ENCODE data around the gene CST11. TPM values are rescaled to one million over a fixed set of nuclear protein-coding genes. Genes with fewer than 3 reads are reported as not detected.
"Not testable (repeated sequence)": the region's sequence is repeated elsewhere in the genome, so short reads cannot be mapped to it uniquely, and the experiment has no call there.

Gene CST11
- total RNA-seq, 4 donors from 2014 or later = not detected

- ATAC-seq = no peak
- no peaks in the 10 kb centered on the region for H3K36me3 ChIP-seq
- peaks cover 5% of the 10 kb centered on the region for H3K27me3 ChIP-seq
- no peaks in the 10 kb centered on the region for H3K4me1 ChIP-seq
- TF ChIP-seq POLR2AphosphoS5 (IDR thresholded peaks at IDR 0.05) (no peak), POLR2A (IDR thresholded peaks at IDR 0.05) (no peak), CTCF (IDR thresholded peaks at IDR 0.05) (no peak), EP300 (IDR thresholded peaks at IDR 0.05) (no peak)
- H3K4me3 ChIP-seq = no peak overlapping the region
- 56 to 60% methylated on average over 1 to 2 of the region's 4 CpGs for WGBS, 2 donors (ENCODE audit: low coverage in 1 of 2)
- H3K27ac ChIP-seq = no peak overlapping the region
- H3K9me3 ChIP-seq = no peaks in the 10 kb centered on the region
These were observed 26.4 kb upstream of the CST11 start for GRCh38 chr20:23479043-23479442.

GRCh38 chr20:23477223-23477622 lies 24.5 kb upstream of the CST11 start:
- WGBS, 2 donors (ENCODE audit: low coverage in 1 of 2) = 0% methylated on average over 1 of the region's 3 CpGs; no CpG with 5 or more reads in 1 of the 2 donors
- Histone ChIP-seq H3K4me1 (no peaks in the 10 kb centered on the region), H3K27me3 (peaks cover 5% of the 10 kb centered on the region), H3K36me3 (no peaks in the 10 kb centered on the region), H3K4me3 (no peak overlapping the region), H3K27ac (no peak overlapping the region), H3K9me3 (no peaks in the 10 kb centered on the region)
- ATAC-seq = no peak
- TF ChIP-seq POLR2A (IDR thresholded peaks at IDR 0.05) (no peak), CTCF (IDR thresholded peaks at IDR 0.05) (no peak), POLR2AphosphoS5 (IDR thresholded peaks at IDR 0.05) (no peak), EP300 (IDR thresholded peaks at IDR 0.05) (no peak)

- no peak for TF ChIP-seq POLR2AphosphoS5 (IDR thresholded peaks at IDR 0.05)
- TF ChIP-seq POLR2A (IDR thresholded peaks at IDR 0.05) = no peak
- TF ChIP-seq EP300 (IDR thresholded peaks at IDR 0.05) = no peak
- TF ChIP-seq CTCF (IDR thresholded peaks at IDR 0.05) = no peak
- Histone ChIP-seq H3K27me3 (peaks cover 5% of the 10 kb centered on the region), H3K36me3 (no peaks in the 10 kb centered on the region), H3K9me3 (no peaks in the 10 kb centered on the region), H3K27ac (no peak overlapping the region), H3K4me3 (no peak overlapping the region), H3K4me1 (no peaks in the 10 kb centered on the region)
- ATAC-seq = no peak
- WGBS, 2 donors (ENCODE audit: low coverage in 1 of 2) = 47 to 89% methylated on average over 4 of the region's 6 CpGs
These were observed 23.5 kb upstream of the CST11 start for GRCh38 chr20:23476015-23476754.

GRCh38 chr20:23475395-23475794 lies 22.7 kb upstream of the CST11 start:
- TF ChIP-seq POLR2A (IDR thresholded peaks at IDR 0.05) = no peak
- no peak for ATAC-seq
- Histone ChIP-seq H3K36me3 (no peaks in the 10 kb centered on the region), H3K27ac (no peak overlapping the region), H3K9me3 (no peaks in the 10 kb centered on the region), H3K4me1 (no peaks in the 10 kb centered on the region), H3K27me3 (peaks cover 5% of the 10 kb centered on the region), H3K4me3 (no peak overlapping the region)
- WGBS, 2 donors (ENCODE audit: low coverage in 1 of 2) = 69% methylated on average over 2 of the region's 5 CpGs; no CpG with 5 or more reads in 1 of the 2 donors

- H3K9me3 ChIP-seq = not testable (repeated sequence)
- 22 to 33% methylated on average over 2 of the region's 2 CpGs for WGBS, 2 donors (ENCODE audit: low coverage in 1 of 2)
These were observed 20.6 kb upstream of the CST11 start for GRCh38 chr20:23473293-23473692.

GRCh38 chr20:23472306-23472705 lies 19.6 kb upstream of the CST11 start:
- not testable (repeated sequence) for H3K9me3 ChIP-seq, H3K27ac ChIP-seq, H3K27me3 ChIP-seq, ATAC-seq, H3K4me3 ChIP-seq, H3K36me3 ChIP-seq, H3K4me1 ChIP-seq
- 81 to 93% methylated on average over 2 to 4 of the region's 5 CpGs for WGBS, 2 donors (ENCODE audit: low coverage in 1 of 2)

More at GRCh38 chr20:23473293-23473692, 20.6 kb upstream of the CST11 start:
- not testable (repeated sequence) for H3K27me3 ChIP-seq, ATAC-seq, H3K27ac ChIP-seq, H3K36me3 ChIP-seq, H3K4me1 ChIP-seq, H3K4me3 ChIP-seq

- H3K4me1 ChIP-seq, H3K4me3 ChIP-seq, H3K36me3 ChIP-seq, H3K27ac ChIP-seq, ATAC-seq, H3K27me3 ChIP-seq: not testable (repeated sequence)
- H3K9me3 ChIP-seq = peaks cover 0 to 38% (median 2%) of the 10 kb centered on the region in 3 donors
- WGBS, 2 donors (ENCODE audit: low coverage in 1 of 2) = 94 to 100% methylated on average over 2 of the region's 3 CpGs
These were observed 14.3 kb upstream of the CST11 start for GRCh38 chr20:23466961-23467360.

Measured in gastroesophageal sphincter (tissue), 4 donors.